ENCODE results near the gene MARCHF9.

- TF ChIP-seq, protein P1, sequence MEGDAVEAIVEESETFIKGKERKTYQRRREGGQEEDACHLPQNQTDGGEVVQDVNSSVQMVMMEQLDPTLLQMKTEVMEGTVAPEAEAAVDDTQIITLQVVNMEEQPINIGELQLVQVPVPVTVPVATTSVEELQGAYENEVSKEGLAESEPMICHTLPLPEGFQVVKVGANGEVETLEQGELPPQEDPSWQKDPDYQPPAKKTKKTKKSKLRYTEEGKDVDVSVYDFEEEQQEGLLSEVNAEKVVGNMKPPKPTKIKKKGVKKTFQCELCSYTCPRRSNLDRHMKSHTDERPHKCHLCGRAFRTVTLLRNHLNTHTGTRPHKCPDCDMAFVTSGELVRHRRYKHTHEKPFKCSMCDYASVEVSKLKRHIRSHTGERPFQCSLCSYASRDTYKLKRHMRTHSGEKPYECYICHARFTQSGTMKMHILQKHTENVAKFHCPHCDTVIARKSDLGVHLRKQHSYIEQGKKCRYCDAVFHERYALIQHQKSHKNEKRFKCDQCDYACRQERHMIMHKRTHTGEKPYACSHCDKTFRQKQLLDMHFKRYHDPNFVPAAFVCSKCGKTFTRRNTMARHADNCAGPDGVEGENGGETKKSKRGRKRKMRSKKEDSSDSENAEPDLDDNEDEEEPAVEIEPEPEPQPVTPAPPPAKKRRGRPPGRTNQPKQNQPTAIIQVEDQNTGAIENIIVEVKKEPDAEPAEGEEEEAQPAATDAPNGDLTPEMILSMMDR (conservative IDR thresholded peaks at IDR 0.05 in 1 of 2, IDR thresholded peaks at IDR 0.05 in 1 of 2; ENCODE audit: low read depth in 1 of 2, low read length in 2 of 2), result no peak
- peak; percentile 37 for TF ChIP-seq EZH2 (IDR thresholded peaks at IDR 0.05; ENCODE audit: low read length, missing control alignments)
Measured at GRCh38 chr12:57734591-57734990, 20.3 kb upstream of the MARCHF9 start.

Measured in fibroblast of lung (primary cell).